HepG2 (cell line): ENCODE results near the gene SNRNP48. TPM values are rescaled to one million over a fixed set of nuclear protein-coding genes. Genes with fewer than 3 reads are reported as not detected.
A peak's percentile ranks its signal among the peaks of the same experiment; 100 is the strongest.

ENCODE experiments used
- CEBPG ChIP-seq: IDR thresholded peaks from 2 replicates; pipeline ENCODE4 v1.6.1; 2016
- ELF4 ChIP-seq: sonication (generic); formaldehyde crosslinking; IDR thresholded peaks from 2 replicates; pipeline ENCODE4 v1.5.0; 2020; ENCODE audit warnings: missing genetic modification reagents, mild to moderate bottlenecking, moderate library complexity, borderline replicate concordance
- FOXM1 ChIP-seq: sonication (generic); formaldehyde crosslinking; IDR thresholded peaks from 2 replicates; pipeline ENCODE4 v1.5.0; 2020; ENCODE audit warnings: missing genetic modification reagents
- KDM4B ChIP-seq: sonication (generic); formaldehyde crosslinking; IDR thresholded peaks from 2 replicates; pipeline ENCODE4 v1.4.0; 2020; ENCODE audit warnings: missing genetic modification reagents
- KLF13 ChIP-seq: sonication (generic); formaldehyde crosslinking; IDR thresholded peaks from 2 replicates; pipeline ENCODE4 v1.4.0; 2020; ENCODE audit warnings: mild to moderate bottlenecking, missing genetic modification reagents
- TOE1 ChIP-seq: sonication (generic); formaldehyde crosslinking; IDR thresholded peaks from 2 replicates; pipeline ENCODE4 v1.4.0; 2020; ENCODE audit warnings: mild to moderate bottlenecking, missing genetic modification reagents
- ZC3H13 ChIP-seq: sonication (generic); formaldehyde crosslinking; IDR thresholded peaks from 2 replicates; pipeline ENCODE4 v1.8.1; 2023; ENCODE audit warnings: mild to moderate bottlenecking, missing genetic modification reagents, moderate library complexity
- ZC3H4 ChIP-seq: sonication (generic); formaldehyde crosslinking; IDR thresholded peaks from 2 replicates; pipeline ENCODE4 v1.4.0; 2020; ENCODE audit warnings: missing genetic modification reagents, borderline replicate concordance
- ZIK1 ChIP-seq: sonication (generic); formaldehyde crosslinking; IDR thresholded peaks from 2 replicates; pipeline ENCODE4 v1.5.0; 2020; ENCODE audit warnings: mild to moderate bottlenecking, low read depth, missing genetic modification reagents, borderline replicate concordance
- ZNF292 ChIP-seq: sonication (generic); formaldehyde crosslinking; IDR thresholded peaks from 2 replicates; pipeline ENCODE4 v1.8.1; 2022; ENCODE audit warnings: mild to moderate bottlenecking, low read depth, missing genetic modification reagents, borderline replicate concordance
- ZNF883 ChIP-seq: sonication (generic); formaldehyde crosslinking; IDR thresholded peaks from 2 replicates; pipeline ENCODE4 v1.5.1; 2020; ENCODE audit warnings: mild to moderate bottlenecking, missing genetic modification reagents; ENCODE audit errors: not compliant biosample characterization
- ZSCAN22 ChIP-seq: sonication (generic); formaldehyde crosslinking; IDR thresholded peaks from 2 replicates; pipeline ENCODE4 v1.4.0; 2020; ENCODE audit warnings: mild to moderate bottlenecking, missing genetic modification reagents
- polyA plus RNA-seq, 8 experiments: library from polyadenylated mRNA; depleted of rRNA in 3 of 8; stranded (reverse) in 7 of 8; unstranded in 1 of 8; fragments of >200 nt; fragmentation: Illumina TruSeq in 4 of 8; extraction: Trizol in 4 of 8; gene quantifications; 2 replicates each; pipeline versions ENCODE4 v1.2.1 to v1.2.3, GENCODE V29; 2011 to 2016; ENCODE audit warnings: low read depth in 4 of 8, missing spikeins in 1 of 8, mixed read lengths in 1 of 8; ENCODE audit not compliant: insufficient read depth in 1 of 8
- total RNA-seq, 5 experiments: library from RNA; depleted of rRNA; stranded (reverse); fragments of >200 nt; fragmentation: Illumina TruSeq; extraction: Trizol; gene quantifications; 2 replicates each; pipeline ENCODE4 v1.2.3, GENCODE V29; 2016; ENCODE audit warnings: low read depth in 1 of 5
- TF ChIP-seq, protein P1 (sequence below): IDR thresholded peaks from 2 replicates; pipeline ENCODE4 v1.6.1; 2016; ENCODE audit warnings: missing compliant biosample characterization, missing genetic modification reagents, borderline replicate concordance
- TF ChIP-seq, protein P2 (sequence below): IDR thresholded peaks from 2 replicates; pipeline ENCODE4 v1.6.1; 2016; ENCODE audit warnings: control low read depth
- TF ChIP-seq, protein P3 (sequence below): sonication (generic); formaldehyde crosslinking; IDR thresholded peaks from 2 replicates; pipeline ENCODE4 v1.5.1; 2020; ENCODE audit warnings: mild to moderate bottlenecking, missing genetic modification reagents, borderline replicate concordance
- TF ChIP-seq, protein P4 (sequence below): sonication (generic); formaldehyde crosslinking; IDR thresholded peaks from 2 replicates; pipeline ENCODE4 v1.4.0; 2020; ENCODE audit warnings: mild to moderate bottlenecking, missing genetic modification reagents, borderline replicate concordance
- TF ChIP-seq, protein P5 (sequence below): sonication (generic); formaldehyde crosslinking; IDR thresholded peaks from 2 replicates; pipeline ENCODE4 v1.4.0; 2020; ENCODE audit warnings: missing genetic modification reagents

The SNRNP48 gene
- total and polyA plus RNA-seq, 2 of the 13 experiments (the other 11 are each of a cell fraction or from before 2014, with no cell fraction given), result 17.5 to 47.5 TPM

DNA sequence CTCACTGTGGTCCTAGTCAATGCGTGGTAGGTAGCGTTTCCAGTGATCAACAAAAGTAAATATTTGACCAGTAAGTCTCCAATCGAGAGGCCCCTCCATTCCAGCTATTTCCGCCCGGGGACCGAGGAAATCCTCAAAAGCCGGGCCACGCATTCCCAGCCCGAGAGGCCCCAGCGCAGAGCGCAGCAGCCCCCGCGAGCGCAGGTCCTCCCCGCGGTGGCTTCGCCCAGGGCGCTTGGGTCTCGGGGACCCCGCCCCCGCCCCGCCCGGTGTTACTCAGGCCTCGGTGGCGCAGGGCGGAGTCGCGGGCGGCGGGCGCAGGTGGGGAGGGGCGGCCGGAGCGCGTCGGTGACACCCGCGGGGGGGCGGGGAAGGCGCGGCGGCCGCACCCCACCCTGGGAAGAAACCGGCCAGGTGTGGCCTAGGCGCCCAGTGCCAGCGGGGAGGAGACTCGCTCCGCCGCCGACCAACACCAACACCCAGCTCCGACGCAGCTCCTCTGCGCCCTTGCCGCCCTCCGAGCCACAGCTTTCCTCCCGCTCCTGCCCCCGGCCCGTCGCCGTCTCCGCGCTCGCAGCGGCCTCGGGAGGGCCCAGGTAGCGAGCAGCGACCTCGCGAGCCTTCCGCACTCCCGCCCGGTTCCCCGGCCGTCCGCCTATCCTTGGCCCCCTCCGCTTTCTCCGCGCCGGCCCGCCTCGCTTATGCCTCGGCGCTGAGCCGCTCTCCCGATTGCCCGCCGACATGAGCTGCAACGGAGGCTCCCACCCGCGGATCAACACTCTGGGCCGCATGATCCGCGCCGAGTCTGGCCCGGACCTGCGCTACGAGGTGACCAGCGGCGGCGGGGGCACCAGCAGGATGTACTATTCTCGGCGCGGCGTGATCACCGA is 48.6 kb upstream of the SNRNP48 start, which contains the start of gene DSP (continued):
- TF ChIP-seq ZNF292 (CRISPR knock-in tag), result no peak
- TF ChIP-seq, protein P1, sequence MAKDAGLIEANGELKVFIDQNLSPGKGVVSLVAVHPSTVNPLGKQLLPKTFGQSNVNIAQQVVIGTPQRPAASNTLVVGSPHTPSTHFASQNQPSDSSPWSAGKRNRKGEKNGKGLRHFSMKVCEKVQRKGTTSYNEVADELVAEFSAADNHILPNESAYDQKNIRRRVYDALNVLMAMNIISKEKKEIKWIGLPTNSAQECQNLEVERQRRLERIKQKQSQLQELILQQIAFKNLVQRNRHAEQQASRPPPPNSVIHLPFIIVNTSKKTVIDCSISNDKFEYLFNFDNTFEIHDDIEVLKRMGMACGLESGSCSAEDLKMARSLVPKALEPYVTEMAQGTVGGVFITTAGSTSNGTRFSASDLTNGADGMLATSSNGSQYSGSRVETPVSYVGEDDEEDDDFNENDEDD (CRISPR knock-in tag), result no peak; the same call in 1 of the 2 replicates
- no peak for TF ChIP-seq ZSCAN22 (CRISPR knock-in tag)
- no peak for TF ChIP-seq ZNF883 (CRISPR knock-in tag)
- TF ChIP-seq CEBPG (CRISPR knock-in tag), result peak; percentile 29; the same call in 1 of the 2 replicates
- TF ChIP-seq ZIK1 (CRISPR knock-in tag), result no peak; the same call in 1 of the 2 replicates
- TF ChIP-seq ZC3H4 (CRISPR knock-in tag), result peak; percentile 62; the same call in 1 of the 2 replicates
- peak; percentile 61; the same call in 1 of the 2 replicates for TF ChIP-seq TOE1
- TF ChIP-seq, protein P2, sequence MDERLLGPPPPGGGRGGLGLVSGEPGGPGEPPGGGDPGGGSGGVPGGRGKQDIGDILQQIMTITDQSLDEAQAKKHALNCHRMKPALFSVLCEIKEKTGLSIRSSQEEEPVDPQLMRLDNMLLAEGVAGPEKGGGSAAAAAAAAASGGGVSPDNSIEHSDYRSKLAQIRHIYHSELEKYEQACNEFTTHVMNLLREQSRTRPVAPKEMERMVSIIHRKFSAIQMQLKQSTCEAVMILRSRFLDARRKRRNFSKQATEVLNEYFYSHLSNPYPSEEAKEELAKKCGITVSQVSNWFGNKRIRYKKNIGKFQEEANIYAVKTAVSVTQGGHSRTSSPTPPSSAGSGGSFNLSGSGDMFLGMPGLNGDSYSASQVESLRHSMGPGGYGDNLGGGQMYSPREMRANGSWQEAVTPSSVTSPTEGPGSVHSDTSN (CRISPR knock-in tag), result no peak
- peak; percentile 96; the same call in 1 of the 2 replicates for TF ChIP-seq KLF13
- TF ChIP-seq, protein P3, sequence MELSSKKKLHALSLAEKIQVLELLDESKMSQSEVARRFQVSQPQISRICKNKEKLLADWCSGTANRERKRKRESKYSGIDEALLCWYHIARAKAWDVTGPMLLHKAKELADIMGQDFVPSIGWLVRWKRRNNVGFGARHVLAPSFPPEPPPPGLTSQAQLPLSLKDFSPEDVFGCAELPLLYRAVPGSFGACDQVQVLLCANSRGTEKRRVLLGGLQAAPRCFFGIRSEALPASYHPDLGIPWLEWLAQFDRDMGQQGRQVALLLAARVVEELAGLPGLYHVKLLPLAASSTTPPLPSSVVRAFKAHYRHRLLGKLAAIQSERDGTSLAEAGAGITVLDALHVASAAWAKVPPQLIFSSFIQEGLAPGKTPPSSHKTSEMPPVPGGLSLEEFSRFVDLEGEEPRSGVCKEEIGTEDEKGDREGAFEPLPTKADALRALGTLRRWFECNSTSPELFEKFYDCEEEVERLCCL (CRISPR knock-in tag), result no peak; the same call in 1 of the 2 replicates
- TF ChIP-seq ZC3H13 (CRISPR knock-in tag), result no peak; the same call in none of the 2 replicates
- TF ChIP-seq ELF4 (CRISPR knock-in tag), result peak; percentile 7; the same call in 1 of the 2 replicates
- peak; percentile 70; the same call in 1 of the 2 replicates for TF ChIP-seq FOXM1 (CRISPR knock-in tag)
- TF ChIP-seq, protein P4, sequence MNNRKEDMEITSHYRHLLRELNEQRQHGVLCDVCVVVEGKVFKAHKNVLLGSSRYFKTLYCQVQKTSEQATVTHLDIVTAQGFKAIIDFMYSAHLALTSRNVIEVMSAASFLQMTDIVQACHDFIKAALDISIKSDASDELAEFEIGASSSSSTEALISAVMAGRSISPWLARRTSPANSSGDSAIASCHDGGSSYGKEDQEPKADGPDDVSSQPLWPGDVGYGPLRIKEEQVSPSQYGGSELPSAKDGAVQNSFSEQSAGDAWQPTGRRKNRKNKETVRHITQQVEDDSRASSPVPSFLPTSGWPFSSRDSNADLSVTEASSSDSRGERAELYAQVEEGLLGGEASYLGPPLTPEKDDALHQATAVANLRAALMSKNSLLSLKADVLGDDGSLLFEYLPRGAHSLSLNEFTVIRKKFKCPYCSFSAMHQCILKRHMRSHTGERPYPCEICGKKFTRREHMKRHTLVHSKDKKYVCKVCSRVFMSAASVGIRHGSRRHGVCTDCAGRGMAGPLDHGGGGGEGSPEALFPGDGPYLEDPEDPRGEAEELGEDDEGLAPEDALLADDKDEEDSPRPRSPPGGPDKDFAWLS (CRISPR knock-in tag), result peak; percentile 20; the same call in 1 of the 2 replicates
- TF ChIP-seq KDM4B (CRISPR knock-in tag), result no peak
- TF ChIP-seq, protein P5, sequence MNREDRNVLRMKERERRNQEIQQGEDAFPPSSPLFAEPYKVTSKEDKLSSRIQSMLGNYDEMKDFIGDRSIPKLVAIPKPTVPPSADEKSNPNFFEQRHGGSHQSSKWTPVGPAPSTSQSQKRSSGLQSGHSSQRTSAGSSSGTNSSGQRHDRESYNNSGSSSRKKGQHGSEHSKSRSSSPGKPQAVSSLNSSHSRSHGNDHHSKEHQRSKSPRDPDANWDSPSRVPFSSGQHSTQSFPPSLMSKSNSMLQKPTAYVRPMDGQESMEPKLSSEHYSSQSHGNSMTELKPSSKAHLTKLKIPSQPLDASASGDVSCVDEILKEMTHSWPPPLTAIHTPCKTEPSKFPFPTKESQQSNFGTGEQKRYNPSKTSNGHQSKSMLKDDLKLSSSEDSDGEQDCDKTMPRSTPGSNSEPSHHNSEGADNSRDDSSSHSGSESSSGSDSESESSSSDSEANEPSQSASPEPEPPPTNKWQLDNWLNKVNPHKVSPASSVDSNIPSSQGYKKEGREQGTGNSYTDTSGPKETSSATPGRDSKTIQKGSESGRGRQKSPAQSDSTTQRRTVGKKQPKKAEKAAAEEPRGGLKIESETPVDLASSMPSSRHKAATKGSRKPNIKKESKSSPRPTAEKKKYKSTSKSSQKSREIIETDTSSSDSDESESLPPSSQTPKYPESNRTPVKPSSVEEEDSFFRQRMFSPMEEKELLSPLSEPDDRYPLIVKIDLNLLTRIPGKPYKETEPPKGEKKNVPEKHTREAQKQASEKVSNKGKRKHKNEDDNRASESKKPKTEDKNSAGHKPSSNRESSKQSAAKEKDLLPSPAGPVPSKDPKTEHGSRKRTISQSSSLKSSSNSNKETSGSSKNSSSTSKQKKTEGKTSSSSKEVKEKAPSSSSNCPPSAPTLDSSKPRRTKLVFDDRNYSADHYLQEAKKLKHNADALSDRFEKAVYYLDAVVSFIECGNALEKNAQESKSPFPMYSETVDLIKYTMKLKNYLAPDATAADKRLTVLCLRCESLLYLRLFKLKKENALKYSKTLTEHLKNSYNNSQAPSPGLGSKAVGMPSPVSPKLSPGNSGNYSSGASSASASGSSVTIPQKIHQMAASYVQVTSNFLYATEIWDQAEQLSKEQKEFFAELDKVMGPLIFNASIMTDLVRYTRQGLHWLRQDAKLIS (CRISPR knock-in tag), result peak; percentile 95
